Choroid plexus epithelial cell (primary cell): ENCODE data around the gene RABGAP1L.

ENCODE experiments used
- DNase-seq: peaks from one replicate; pipeline ENCODE4 v3.0.0-alpha.2; 2010; ENCODE audit warnings: low read depth
- H3K4me3 ChIP-seq: 2 replicates; pipeline ENCODE4 v1.5.1; 2011; ENCODE audit warnings: low read depth, mild to moderate bottlenecking, control low read depth, low read length, moderate library complexity
- CTCF ChIP-seq: conservative IDR thresholded peaks from 2 replicates; pipeline ENCODE4 v1.5.1; 2011; ENCODE audit warnings: low read depth, mild to moderate bottlenecking, control low read depth, inconsistent platforms, low read length, moderate library complexity

Gene RABGAP1L

GRCh38 chr1:175024773-175025172, 865.5 kb downstream of the RABGAP1L start:
- no peak for TF ChIP-seq CTCF
- no peak for DNase-seq
- H3K4me3 ChIP-seq = no peak overlapping the region

GRCh38 chr1:175033953-175034352, 874.6 kb downstream of the RABGAP1L start:
- no peak for TF ChIP-seq CTCF
- no peak for DNase-seq
- H3K4me3 ChIP-seq = no peak overlapping the region

GRCh38 chr1:175034775-175035174, 875.5 kb downstream of the RABGAP1L start:
- no peak overlapping the region for H3K4me3 ChIP-seq
- no peak for TF ChIP-seq CTCF
- no peak for DNase-seq

GRCh38 chr1:175035865-175036264, 876.5 kb downstream of the RABGAP1L start:
- H3K4me3 ChIP-seq = no peak overlapping the region
- TF ChIP-seq CTCF = no peak
- no peak for DNase-seq

GRCh38 chr1:175036476-175036875, 877.2 kb downstream of the RABGAP1L start:
- no peak overlapping the region for H3K4me3 ChIP-seq
- no peak for DNase-seq
- no peak for TF ChIP-seq CTCF

- H3K4me3 ChIP-seq = no peak overlapping the region
- no peak for TF ChIP-seq CTCF
- no peak for DNase-seq
Measured at GRCh38 chr1:175037416-175037815, 878.1 kb downstream of the RABGAP1L start.

- no peak for DNase-seq
- no peak for TF ChIP-seq CTCF
- H3K4me3 ChIP-seq = no peak overlapping the region
Measured at GRCh38 chr1:175040324-175040879, 881.1 kb downstream of the RABGAP1L start.
